HG03432 (cell line): ENCODE results near the gene ERN1.
"Not testable (repeated sequence)": the region's sequence is repeated elsewhere in the genome, so short reads cannot be mapped to it uniquely, and the experiment has no call there.

Experiments
- ATAC-seq: cut with Tn5 transposase; IDR thresholded peaks from one replicate; pipeline ENCODE4 v1.9.1; 2021; ENCODE audit warnings: mild to moderate bottlenecking, moderate library complexity; ENCODE audit not compliant: unreplicated experiment

ERN1 gene

GRCh38 chr17:64129765-64130558, at the start of gene ERN1:
Gene ERN1, minus strand, starts transcription at chr17:64130144. Its CDS starts 115 bp downstream, at chr17:64130029.
- ATAC-seq = peak; percentile 79

GRCh38 chr17:64179024-64179423, 49.1 kb upstream of the ERN1 start:
- ATAC-seq = not testable (repeated sequence)

- ATAC-seq = no peak
These were observed 48.3 kb upstream of the ERN1 start for GRCh38 chr17:64178011-64178825.

GRCh38 chr17:64177311-64178010, 47.5 kb upstream of the ERN1 start:
- no peak for ATAC-seq

GRCh38 chr17:64176556-64176955, 46.6 kb upstream of the ERN1 start:
- no peak for ATAC-seq

- no peak for ATAC-seq
These were observed 44.9 kb upstream of the ERN1 start for GRCh38 chr17:64174686-64175456.

- no peak for ATAC-seq
These were observed 43.7 kb upstream of the ERN1 start for GRCh38 chr17:64173646-64174045.

GRCh38 chr17:64172510-64172909, 42.6 kb upstream of the ERN1 start:
- ATAC-seq = no peak

- ATAC-seq = no peak
These were observed 41.1 kb upstream of the ERN1 start for GRCh38 chr17:64171041-64171440.

- no peak for ATAC-seq
These were observed 40.3 kb upstream of the ERN1 start for GRCh38 chr17:64170286-64170685.

- ATAC-seq = not testable (repeated sequence)
These were observed 37.7 kb upstream of the ERN1 start for GRCh38 chr17:64167666-64168065.

- ATAC-seq = no peak
These were observed 36.9 kb upstream of the ERN1 start for GRCh38 chr17:64166876-64167275.

GRCh38 chr17:64165347-64165746, 35.4 kb upstream of the ERN1 start:
- no peak for ATAC-seq

GRCh38 chr17:64164596-64165285, 34.8 kb upstream of the ERN1 start:
- no peak for ATAC-seq

GRCh38 chr17:64163468-64163867, 33.5 kb upstream of the ERN1 start:
- ATAC-seq = no peak

GRCh38 chr17:64162554-64162953, 32.6 kb upstream of the ERN1 start:
- no peak for ATAC-seq

GRCh38 chr17:64161380-64162176, 31.6 kb upstream of the ERN1 start:
- no peak for ATAC-seq

GRCh38 chr17:64160378-64160777, 30.4 kb upstream of the ERN1 start:
- ATAC-seq = no peak
